GM20000 (cell line): Measurements from ENCODE around the gene PKD1.

Experiments
- DNase-seq: peaks from one replicate; pipeline ENCODE4 v3.0.0; 2012; ENCODE audit warnings: low spot score
- TF ChIP-seq, protein P1 (sequence below): IDR thresholded peaks from 2 replicates; pipeline ENCODE4 v1.5.1; 2012; ENCODE audit warnings: mild to moderate bottlenecking, control low read depth; ENCODE audit errors: extremely low read depth, missing control alignments

PKD1 gene

DNA sequence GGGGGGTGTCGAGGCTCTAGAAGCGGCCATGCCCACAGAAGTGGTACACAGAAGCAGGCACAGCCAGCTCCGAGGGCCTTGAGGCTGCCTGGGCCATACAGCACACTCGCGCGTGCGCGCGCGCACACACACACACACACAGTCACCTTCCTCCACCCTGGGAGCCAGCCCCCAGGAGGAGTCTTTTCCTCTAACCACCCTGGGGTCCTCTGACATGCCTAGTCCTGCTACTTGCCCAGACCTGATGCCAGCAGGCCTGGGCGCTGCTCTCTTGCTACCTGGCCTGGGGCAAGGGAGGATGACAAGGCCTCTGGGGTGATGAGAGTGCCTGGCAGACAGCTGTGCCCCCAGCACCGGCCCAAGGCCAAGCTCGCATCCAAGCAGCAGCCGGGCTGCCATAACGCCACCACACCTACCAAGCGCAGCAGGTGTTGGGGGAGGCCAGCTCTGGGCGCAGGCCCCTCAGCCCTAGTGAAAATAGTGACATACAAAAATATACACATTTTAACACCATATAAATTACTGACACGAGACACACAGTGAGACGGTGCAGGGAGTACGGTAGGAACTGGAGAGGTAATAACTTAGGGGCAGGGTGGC, 46.8 kb downstream of the PKD1 start:
- TF ChIP-seq, protein P1, sequence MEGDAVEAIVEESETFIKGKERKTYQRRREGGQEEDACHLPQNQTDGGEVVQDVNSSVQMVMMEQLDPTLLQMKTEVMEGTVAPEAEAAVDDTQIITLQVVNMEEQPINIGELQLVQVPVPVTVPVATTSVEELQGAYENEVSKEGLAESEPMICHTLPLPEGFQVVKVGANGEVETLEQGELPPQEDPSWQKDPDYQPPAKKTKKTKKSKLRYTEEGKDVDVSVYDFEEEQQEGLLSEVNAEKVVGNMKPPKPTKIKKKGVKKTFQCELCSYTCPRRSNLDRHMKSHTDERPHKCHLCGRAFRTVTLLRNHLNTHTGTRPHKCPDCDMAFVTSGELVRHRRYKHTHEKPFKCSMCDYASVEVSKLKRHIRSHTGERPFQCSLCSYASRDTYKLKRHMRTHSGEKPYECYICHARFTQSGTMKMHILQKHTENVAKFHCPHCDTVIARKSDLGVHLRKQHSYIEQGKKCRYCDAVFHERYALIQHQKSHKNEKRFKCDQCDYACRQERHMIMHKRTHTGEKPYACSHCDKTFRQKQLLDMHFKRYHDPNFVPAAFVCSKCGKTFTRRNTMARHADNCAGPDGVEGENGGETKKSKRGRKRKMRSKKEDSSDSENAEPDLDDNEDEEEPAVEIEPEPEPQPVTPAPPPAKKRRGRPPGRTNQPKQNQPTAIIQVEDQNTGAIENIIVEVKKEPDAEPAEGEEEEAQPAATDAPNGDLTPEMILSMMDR: no peak
- DNase-seq: no peak

DNA sequence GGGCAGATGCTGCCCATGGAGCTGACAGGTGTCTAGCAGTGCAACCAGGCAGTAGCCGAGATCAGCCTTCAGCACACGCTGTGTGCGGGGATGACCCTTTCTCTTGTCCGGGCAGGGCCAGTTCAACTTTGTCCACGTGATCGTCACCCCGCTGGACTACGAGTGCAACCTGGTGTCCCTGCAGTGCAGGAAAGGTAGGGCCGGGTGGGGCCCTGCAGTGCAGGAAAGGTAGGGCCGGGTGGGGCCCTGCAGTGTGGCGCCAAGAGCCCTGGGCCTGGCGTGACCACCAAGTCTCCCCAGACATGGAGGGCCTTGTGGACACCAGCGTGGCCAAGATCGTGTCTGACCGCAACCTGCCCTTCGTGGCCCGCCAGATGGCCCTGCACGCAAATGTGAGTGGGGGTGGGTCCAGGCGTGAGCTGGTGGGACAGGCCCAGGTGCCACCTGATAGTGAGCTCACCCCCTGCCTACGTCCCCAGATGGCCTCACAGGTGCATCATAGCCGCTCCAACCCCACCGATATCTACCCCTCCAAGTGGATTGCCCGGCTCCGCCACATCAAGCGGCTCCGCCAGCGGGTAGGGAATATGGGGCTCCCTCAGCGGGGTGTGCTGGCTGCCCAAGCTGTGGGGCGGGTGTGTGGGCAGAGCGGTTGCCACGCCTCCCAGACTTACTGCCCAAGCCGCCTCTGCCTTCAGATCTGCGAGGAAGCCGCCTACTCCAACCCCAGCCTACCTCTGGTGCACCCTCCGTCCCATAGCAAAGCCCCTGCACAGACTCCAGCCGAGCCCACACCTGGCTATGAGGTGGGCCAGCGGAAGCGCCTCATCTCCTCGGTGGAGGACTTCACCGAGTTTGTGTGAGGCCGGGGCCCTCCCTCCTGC, 47.7 kb downstream of the PKD1 start:
- TF ChIP-seq, protein P1: no peak
- DNase-seq: no peak

- TF ChIP-seq, protein P1: no peak
- no peak for DNase-seq
Observed at GRCh38 chr16:2086812-2087747, 48.6 kb downstream of the PKD1 start.

- DNase-seq: no peak
- TF ChIP-seq, protein P1: no peak
Observed at GRCh38 chr16:2086106-2086742, 49.5 kb downstream of the PKD1 start.

- TF ChIP-seq, protein P1: no peak
- DNase-seq: no peak
Observed at GRCh38 chr16:2085669-2086068, 50.0 kb downstream of the PKD1 start.

- TF ChIP-seq, protein P1: no peak
- no peak for DNase-seq
Observed at GRCh38 chr16:2084895-2085625, 50.6 kb downstream of the PKD1 start.
